Measurements from ENCODE around the gene ULK1.

GRCh38 chr12:131946757-131947156 is 52.3 kb downstream of the ULK1 start:
- TF ChIP-seq POLR2AphosphoS5 (IDR thresholded peaks at IDR 0.05; ENCODE audit: borderline replicate concordance, low read depth, low read length) = no peak
- no peak for TF ChIP-seq EZH2 (IDR thresholded peaks at IDR 0.05)
